HUES48 (cell line): ENCODE measurements around the gene DCUN1D4.
"Not testable (repeated sequence)": the region's sequence is repeated elsewhere in the genome, so short reads cannot be mapped to it uniquely, and the experiment has no call there.

Source experiments
- H3K27ac ChIP-seq: one replicate; pipeline ENCODE4 v1.7.0; 2013; ENCODE audit warnings: low read depth, low read length, inconsistent platforms
- H3K27me3 ChIP-seq: 2 replicates; pipeline ENCODE4 v1.6.1; 2013; ENCODE audit warnings: mild to moderate bottlenecking, low read length; ENCODE audit not compliant: control insufficient read depth, insufficient read depth
- H3K36me3 ChIP-seq: 2 replicates; pipeline ENCODE4 v1.6.1; 2013; ENCODE audit warnings: low read length; ENCODE audit not compliant: control insufficient read depth, insufficient read depth
- H3K4me1 ChIP-seq: 2 replicates; pipeline ENCODE4 v1.6.1; 2013; ENCODE audit warnings: mild to moderate bottlenecking, low read length; ENCODE audit not compliant: control insufficient read depth, insufficient read depth
- H3K4me3 ChIP-seq: 2 replicates; pipeline ENCODE4 v1.5.1; 2013; ENCODE audit warnings: mild to moderate bottlenecking, low read depth, low read length
- H3K9ac ChIP-seq: 2 replicates; pipeline ENCODE4 v1.6.1; 2013; ENCODE audit warnings: mild to moderate bottlenecking, low read depth, low read length, moderate library complexity
- H3K9me3 ChIP-seq: 2 replicates; pipeline ENCODE4 v1.6.1; 2013; ENCODE audit warnings: low read length; ENCODE audit not compliant: control insufficient read depth, insufficient read depth

DCUN1D4 gene

DNA sequence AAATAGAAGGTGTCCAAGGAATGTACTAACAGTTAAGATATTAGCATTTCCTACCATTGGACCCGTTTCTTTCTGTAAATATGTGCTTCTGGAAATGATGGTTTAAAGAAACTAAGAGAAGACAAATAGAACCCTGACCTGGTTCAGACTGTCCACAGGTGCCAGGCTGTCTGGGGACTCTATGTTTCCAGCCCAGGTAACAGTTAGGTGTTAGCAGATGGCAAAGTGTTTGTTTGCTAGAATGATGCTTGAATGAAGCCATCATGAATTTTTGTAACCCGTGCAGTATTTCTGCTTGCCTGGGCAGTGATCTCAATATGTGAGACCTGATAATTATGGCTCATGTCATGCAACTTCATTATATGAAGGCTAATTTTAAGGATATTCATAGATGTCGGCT is 89.7 kb downstream of the DCUN1D4 start:
- Histone ChIP-seq H3K27ac (no peak overlapping the region), H3K9ac (no peak overlapping the region), H3K4me1 (no peaks in the 10 kb centered on the region), H3K36me3 (no peaks in the 10 kb centered on the region), H3K27me3 (no peaks in the 10 kb centered on the region), H3K4me3 (no peak overlapping the region), H3K9me3 (no peaks in the 10 kb centered on the region)

DNA sequence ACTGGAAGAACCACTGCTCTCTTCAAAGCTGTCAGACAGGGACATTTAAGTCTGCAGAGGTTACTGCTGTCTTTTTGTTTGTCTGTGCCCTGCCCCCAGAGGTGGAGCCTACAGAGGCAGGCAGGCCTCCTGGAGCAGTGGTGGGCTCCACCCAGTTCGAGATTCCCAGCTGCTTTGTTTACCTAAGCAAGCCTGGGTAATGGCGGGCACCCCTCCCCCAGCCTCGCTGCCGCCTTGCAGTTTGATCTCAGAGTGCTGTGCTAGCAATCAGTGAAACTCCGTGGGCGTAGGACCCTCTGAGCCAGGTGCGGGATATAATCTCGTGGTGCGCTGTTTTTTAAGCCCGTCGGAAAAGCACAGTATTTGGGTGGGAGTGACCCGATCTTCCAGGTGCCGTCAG is 97.5 kb downstream of the DCUN1D4 start:
- not testable (repeated sequence) for H3K4me1 ChIP-seq, H3K9ac ChIP-seq
- H3K4me3 ChIP-seq = peak overlapping the region; percentile 28

DNA sequence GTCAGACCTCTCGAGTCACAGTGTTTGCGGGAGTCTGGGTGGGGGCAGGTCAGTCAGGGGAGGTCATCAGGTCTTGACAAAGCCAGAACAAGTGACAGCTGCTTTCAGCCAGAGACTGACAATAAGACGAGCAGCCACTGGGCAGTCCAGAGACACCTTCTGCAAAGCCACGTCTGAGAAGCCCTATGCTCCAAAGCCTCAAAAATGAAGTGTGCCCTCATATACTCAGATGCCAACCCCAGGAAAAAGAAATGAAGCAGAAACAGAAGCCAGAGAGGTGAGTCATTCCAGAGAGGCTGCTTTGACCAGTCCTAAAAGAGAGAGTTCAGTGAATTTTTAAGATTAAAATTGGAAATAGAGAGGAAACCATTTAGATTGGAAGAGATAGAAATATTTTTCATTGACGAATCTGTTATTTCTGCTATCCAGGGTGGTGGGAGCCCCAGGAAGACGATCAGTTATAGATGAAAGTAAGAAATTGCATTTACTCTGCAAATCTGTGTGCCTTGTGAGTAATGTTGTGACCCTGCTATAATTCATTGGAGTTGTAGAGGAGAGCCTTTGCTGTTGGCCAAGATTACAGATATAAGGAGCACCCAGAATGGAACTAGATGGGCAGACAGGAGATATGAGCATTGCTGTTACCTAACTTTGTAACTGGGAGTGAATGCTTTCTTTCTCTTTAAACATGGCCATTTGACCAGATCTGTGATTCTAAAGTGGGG is 99.3 kb downstream of the DCUN1D4 start:
- Histone ChIP-seq H3K27me3 (no peaks in the 10 kb centered on the region), H3K4me3 (no peak overlapping the region), H3K4me1 (no peaks in the 10 kb centered on the region), H3K27ac (no peak overlapping the region), H3K9me3 (no peaks in the 10 kb centered on the region), H3K36me3 (no peaks in the 10 kb centered on the region), H3K9ac (no peak overlapping the region)

More for the DNA sequence above, 97.5 kb downstream of the DCUN1D4 start:
- not testable (repeated sequence) for H3K36me3 ChIP-seq, H3K27me3 ChIP-seq, H3K9me3 ChIP-seq, H3K27ac ChIP-seq

DNA sequence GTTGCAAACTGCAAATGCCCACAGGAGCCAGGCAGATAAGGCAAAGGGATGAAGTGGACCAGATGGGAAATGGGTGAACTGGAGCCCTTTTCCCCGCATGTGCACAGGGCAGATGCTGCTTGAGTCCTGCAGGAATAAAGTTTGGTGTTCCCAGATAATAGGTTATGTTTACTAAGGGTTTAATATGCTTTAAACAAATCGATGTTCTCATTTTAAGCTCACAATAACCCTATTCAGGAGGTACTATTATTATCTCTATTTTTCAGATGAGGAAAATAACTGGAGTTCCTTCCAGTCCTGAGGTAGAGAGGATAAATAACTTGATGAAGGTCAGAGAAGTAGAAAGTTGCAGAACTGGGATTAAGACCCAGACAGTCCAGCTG is 99.9 kb downstream of the DCUN1D4 start:
- H3K27ac ChIP-seq = no peak overlapping the region
- H3K27me3 ChIP-seq = no peaks in the 10 kb centered on the region
- H3K36me3 ChIP-seq = no peaks in the 10 kb centered on the region
- no peak overlapping the region for H3K4me3 ChIP-seq
- no peak overlapping the region for H3K9ac ChIP-seq
- no peaks in the 10 kb centered on the region for H3K4me1 ChIP-seq
- H3K9me3 ChIP-seq = no peaks in the 10 kb centered on the region

DNA sequence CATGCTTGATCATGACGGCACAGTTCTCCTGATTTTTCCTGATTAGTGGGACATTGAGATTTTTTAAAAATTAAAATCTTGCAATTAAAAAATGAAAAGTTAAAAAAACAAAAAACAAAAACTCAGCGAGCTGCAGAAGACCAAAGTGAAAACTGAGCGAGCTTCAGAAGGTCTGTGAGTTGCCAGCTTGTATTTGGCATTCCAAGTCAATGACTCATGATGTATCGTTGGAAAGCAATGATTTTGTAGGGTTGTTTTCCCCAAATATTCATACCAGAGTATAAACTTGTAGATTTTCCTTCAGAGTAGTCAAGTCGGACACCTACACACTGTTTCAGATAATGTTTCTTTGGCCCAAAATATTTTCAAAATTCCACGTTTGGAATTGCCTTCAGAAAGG is 100.3 kb downstream of the DCUN1D4 start:
- Histone ChIP-seq H3K9me3 (no peaks in the 10 kb centered on the region), H3K36me3 (no peaks in the 10 kb centered on the region), H3K9ac (no peak overlapping the region), H3K27ac (no peak overlapping the region), H3K27me3 (no peaks in the 10 kb centered on the region), H3K4me3 (no peak overlapping the region), H3K4me1 (no peaks in the 10 kb centered on the region)

DNA sequence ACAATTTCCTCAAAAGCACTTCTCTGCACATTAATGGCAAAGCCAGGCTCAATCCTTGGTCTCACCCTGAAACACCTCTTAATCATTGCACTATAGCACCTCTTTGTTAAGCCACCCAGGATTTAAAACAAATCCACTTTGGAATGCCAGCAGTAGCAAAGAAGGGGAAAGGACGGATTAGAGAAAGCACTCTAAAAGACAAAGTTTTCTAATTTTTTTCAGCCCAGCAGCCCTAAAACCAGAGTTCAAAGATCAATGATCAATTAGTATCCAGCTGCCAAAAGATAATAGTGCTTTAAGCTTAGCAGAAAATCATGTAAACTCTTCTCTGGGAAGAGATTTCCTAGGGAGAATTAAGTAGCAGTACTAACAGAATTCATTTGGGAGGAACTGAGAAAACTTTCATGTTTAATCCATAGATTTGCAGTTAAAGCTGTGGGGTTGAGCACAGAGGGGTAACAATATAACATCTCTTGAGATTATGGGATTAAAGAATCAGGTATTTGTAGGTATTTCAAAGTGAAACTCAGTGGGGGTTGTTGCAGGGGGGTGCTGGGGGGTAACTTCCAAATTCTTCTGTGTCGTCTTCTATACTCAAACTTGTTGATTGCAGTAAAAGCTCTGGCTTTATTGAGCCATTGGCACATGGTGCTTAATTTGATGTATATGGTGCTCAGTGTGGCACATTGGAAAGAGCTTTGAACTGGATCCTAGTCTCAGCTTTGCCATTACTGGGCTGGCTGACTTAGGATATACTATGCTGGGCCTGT is 115.4 kb downstream of the DCUN1D4 start:
- Histone ChIP-seq H3K9me3 (peaks cover 2% of the 10 kb centered on the region; the same call in 1 of the 2 replicates), H3K27me3 (no peaks in the 10 kb centered on the region), H3K4me3 (no peak overlapping the region), H3K9ac (no peak overlapping the region), H3K36me3 (no peaks in the 10 kb centered on the region), H3K27ac (no peak overlapping the region), H3K4me1 (no peaks in the 10 kb centered on the region)

DNA sequence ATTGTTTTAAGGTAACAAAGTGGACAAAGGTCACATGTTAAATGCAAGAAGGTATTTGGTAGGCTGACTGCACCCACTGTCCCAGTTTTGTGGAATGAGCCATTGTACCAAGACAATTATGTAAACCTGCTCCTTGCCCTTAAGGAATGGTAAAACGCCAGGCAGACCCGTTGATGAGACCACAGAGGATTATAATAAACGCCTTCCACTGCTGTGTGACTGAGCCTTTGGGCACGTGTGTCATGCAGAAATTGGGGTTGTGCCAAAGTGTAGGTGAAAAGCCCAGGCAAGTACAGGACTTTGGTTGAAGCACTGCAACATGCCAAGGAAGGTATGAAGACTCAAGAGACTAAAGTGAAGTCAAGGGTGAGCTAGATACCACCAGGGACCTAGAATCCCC is 117.5 kb downstream of the DCUN1D4 start:
- Histone ChIP-seq H3K36me3 (no peaks in the 10 kb centered on the region), H3K9ac (no peak overlapping the region), H3K9me3 (no peaks in the 10 kb centered on the region), H3K4me1 (no peaks in the 10 kb centered on the region), H3K27me3 (no peaks in the 10 kb centered on the region), H3K27ac (no peak overlapping the region), H3K4me3 (no peak overlapping the region)

DNA sequence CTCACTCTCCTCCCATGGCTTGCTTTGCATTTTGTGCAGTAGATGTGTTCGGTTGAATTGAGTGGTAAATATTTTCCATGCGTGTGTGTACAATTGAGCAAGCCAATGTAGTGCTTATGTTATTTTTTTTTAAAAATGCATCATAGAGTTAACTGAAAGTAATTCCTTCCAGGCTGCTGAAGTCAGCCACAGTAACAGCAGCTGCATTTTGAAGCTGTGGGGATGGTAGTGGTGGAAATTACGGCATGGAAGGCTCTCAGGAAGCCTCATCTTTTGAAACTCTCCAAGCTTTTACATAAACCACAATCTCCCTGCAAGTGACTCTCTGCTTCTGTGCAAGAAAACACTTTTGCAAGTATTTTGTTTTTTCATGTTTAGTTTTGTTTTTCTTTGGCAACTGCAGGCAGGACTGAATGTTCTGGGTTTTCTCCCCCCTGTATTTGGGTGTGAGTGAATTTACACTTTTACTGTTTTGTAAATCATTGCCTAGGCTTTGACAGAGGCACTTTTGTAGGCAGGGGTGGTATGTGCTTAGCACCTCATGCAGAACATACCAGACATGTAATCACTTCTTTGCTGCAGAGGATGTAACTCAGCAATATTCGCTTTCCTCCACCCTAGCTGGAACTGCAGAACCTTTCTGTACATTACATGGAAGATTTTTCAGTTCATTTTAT is 121.0 kb downstream of the DCUN1D4 start:
- Histone ChIP-seq H3K9ac (no peak overlapping the region), H3K4me3 (no peak overlapping the region), H3K27ac (no peak overlapping the region), H3K4me1 (no peaks in the 10 kb centered on the region), H3K36me3 (no peaks in the 10 kb centered on the region), H3K27me3 (no peaks in the 10 kb centered on the region), H3K9me3 (no peaks in the 10 kb centered on the region)

DNA sequence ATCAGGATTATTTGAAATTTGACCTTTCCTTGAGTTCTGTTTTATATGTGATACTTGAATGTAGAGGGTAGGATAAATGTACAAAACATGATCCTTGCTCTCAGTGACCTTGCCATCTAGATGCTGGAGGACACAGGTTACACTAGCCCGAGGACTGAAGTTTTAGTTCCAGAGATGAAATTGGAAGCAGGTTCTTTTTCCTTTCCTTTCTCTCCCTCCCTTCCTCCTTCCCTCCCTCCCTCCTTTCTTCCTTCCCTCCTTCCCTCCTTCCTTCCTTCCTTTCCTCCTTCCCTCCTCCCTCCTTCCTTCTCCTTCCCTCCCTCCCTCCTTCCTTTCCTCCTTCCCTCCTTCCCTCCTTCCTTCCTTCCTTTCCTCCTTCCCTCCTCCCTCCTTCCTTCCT is 122.9 kb downstream of the DCUN1D4 start:
- Histone ChIP-seq H3K9me3 (no peaks in the 10 kb centered on the region), H3K4me3 (no peak overlapping the region), H3K9ac (no peak overlapping the region), H3K27ac (no peak overlapping the region), H3K4me1 (no peaks in the 10 kb centered on the region), H3K36me3 (no peaks in the 10 kb centered on the region), H3K27me3 (no peaks in the 10 kb centered on the region)
